GM12872 (cell line): ENCODE data around the gene DIPK1A.

Experiments used
- TF ChIP-seq, protein P1 (sequence below): IDR thresholded peaks from 3 replicates; pipeline ENCODE4 v1.5.1; 2011; ENCODE audit warnings: low read depth, mild to moderate bottlenecking, low read length, moderate library complexity; ENCODE audit not compliant: insufficient read depth

The DIPK1A gene

DNA sequence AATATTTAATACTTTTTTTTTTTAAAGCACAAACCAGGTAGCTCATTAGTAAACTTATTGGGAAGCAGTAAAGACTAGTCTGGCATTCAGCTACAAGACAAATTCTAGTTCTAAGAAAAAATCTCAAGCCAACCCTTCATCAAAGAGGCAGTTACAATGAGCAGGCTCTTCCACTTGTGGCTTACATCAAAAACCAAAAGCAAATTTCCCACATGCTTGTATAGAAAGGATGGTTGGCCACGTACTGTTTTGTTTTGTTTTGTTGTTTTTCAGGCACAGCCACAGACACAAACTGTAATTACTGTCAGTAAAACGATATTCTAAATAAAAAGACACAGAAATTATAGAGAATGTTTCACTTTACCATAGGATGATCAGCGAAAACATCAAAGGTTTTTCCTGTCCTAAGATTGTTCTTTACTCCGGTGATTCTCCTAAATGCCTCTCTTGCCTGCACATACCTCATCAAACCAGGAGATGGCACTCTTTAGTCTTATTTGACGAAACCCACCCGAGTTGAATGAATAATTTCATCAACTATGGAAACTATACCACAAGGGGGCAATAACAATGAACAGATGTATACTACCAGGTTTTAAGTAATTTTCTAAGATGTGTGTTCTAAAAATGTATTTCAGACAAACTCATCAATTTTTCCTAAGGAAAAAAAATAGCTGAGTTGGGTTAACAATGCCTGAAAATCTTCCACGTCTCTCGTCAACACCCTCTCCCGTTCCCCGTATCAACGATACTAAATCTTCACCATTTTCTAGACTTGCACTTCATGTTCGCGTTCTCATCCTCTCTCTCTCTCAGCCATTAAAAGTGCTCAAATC lies 102.5 kb downstream of the DIPK1A start:
- TF ChIP-seq, protein P1, sequence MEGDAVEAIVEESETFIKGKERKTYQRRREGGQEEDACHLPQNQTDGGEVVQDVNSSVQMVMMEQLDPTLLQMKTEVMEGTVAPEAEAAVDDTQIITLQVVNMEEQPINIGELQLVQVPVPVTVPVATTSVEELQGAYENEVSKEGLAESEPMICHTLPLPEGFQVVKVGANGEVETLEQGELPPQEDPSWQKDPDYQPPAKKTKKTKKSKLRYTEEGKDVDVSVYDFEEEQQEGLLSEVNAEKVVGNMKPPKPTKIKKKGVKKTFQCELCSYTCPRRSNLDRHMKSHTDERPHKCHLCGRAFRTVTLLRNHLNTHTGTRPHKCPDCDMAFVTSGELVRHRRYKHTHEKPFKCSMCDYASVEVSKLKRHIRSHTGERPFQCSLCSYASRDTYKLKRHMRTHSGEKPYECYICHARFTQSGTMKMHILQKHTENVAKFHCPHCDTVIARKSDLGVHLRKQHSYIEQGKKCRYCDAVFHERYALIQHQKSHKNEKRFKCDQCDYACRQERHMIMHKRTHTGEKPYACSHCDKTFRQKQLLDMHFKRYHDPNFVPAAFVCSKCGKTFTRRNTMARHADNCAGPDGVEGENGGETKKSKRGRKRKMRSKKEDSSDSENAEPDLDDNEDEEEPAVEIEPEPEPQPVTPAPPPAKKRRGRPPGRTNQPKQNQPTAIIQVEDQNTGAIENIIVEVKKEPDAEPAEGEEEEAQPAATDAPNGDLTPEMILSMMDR: peak; percentile 78

DNA sequence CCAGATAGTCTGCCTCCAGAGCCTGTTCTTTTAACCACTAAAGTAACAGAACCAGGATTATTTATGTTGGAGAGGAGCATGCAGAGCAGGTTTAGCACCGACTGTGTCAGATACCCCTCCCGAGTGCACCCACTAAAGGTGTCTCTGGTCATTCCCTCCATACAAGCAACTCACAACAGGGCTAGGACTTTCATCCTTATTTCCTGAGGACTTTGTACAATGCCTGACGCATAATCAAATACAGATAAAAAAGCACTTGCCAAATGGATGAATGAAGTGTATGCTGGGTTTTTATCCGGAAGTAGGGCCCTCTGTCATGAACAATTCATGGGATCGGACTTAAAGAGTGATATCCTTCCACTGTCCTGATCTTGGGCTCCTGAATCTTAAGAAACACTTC lies 103.4 kb downstream of the DIPK1A start:
- TF ChIP-seq, protein P1: no peak

- TF ChIP-seq, protein P1: no peak
Observed at GRCh38 chr1:92855236-92855635, 106.0 kb downstream of the DIPK1A start.

DNA sequence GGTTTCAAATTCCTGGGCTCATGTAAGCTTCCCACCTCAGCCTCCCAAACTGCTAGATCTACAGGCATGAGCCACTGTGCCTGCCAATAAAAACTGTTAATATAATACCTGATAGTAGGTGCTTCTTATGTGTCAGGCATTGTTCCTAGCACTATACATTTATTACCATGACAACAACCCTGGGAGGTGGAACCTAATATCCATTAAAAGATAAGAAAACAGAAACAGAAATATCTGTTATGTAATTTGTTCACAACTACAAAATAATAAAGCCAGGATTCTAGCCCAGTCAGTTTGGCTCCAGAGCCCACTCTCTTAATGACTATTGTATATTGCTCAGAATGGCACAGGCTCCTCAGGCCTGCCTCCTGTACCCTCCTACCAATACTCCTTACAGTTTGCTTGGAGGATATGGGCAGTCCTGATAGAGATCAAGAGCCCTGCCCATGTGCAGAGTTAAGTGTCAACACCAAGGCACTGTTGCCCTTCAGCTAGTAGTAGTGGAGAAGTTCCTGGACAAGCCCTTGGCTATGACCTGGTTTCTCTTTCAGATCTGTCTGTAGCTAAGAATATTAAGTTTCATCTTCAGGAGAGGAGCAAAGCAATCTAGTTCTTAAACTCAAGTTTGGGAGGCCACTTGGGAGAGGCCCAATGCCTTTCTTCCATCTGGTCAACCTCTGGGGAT lies 107.0 kb downstream of the DIPK1A start:
- TF ChIP-seq, protein P1: no peak

DNA sequence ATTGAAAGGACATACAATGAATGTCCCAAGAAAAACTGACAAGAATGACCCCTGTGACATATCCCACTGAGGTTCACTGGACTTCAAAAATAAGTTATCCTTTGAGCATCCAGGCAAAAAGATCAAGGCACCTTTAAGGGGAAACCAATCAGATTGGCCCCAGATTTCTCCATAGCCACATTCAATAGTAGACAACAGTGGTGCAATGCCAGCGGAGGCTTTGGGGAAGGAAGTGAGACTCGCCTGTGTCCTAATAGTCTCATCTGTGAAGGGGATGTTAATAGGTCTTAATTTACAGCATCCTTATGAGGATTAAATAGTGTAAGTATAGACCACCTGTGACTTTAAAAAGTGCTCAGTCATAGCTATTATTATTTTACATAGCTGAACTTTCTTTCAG lies 108.0 kb downstream of the DIPK1A start:
- TF ChIP-seq, protein P1: no peak

DNA sequence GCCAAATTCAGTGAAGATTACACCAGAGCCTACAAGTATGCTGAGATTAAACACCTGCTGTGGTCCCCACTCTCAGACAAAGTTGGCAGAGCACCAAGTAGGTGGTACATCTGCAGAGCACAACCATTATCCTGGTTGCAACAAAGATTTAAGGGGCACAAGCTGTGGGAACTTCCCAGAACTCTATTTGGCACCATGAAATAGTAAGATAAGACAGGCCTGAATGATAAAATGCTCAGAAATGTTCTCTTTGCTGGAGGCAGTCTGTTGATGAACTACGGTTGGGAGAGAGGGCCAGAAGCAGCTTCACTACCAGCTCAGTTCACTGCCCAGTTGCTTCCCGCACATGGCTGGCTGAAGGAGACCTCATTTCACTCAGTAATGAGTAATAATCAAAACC lies 109.5 kb downstream of the DIPK1A start:
- TF ChIP-seq, protein P1: no peak

DNA sequence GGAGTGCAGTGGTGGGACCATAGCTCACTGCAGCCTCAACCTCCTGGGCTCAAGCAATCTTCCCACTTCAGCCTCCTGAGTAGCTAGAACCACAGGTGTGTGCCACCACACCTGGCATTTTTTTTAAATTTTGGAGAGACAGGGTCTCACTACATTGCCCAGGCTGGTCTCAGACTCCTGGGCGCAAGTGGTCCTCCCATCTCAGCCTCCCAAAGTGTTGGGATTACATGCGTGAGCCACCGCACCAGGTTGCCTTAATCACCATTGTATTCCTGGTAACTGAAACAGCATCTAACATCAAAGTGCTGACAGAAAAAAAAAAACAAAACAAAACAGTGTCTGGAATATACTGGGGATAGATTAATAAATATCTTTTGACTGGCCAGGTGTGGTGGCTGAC lies 111.2 kb downstream of the DIPK1A start:
- TF ChIP-seq, protein P1: no peak
